Prostate gland (tissue), 2 donors: ENCODE data around the gene ZNF620.

ENCODE experiments used
- POLR2AphosphoS5 ChIP-seq: sonication (generic); formaldehyde crosslinking; IDR thresholded peaks from one replicate; pipeline ENCODE4 v1.6.1; 2017; ENCODE audit warnings: antibody characterized with exemption
- TF ChIP-seq, protein P1 (sequence below), 4 experiments: fragments of 200-600 bp in 2 of 4; fragments of 450-650 bp in 2 of 4; sonication (generic) in 2 of 4; IDR thresholded peaks; 1 replicate in 3 of 4; 2 replicates in 1 of 4; pipeline ENCODE4 v1.5.1; 2016 to 2019; ENCODE audit warnings: antibody characterized with exemption in 4 of 4, mild to moderate bottlenecking in 2 of 4, moderate library complexity in 2 of 4

DNA sequence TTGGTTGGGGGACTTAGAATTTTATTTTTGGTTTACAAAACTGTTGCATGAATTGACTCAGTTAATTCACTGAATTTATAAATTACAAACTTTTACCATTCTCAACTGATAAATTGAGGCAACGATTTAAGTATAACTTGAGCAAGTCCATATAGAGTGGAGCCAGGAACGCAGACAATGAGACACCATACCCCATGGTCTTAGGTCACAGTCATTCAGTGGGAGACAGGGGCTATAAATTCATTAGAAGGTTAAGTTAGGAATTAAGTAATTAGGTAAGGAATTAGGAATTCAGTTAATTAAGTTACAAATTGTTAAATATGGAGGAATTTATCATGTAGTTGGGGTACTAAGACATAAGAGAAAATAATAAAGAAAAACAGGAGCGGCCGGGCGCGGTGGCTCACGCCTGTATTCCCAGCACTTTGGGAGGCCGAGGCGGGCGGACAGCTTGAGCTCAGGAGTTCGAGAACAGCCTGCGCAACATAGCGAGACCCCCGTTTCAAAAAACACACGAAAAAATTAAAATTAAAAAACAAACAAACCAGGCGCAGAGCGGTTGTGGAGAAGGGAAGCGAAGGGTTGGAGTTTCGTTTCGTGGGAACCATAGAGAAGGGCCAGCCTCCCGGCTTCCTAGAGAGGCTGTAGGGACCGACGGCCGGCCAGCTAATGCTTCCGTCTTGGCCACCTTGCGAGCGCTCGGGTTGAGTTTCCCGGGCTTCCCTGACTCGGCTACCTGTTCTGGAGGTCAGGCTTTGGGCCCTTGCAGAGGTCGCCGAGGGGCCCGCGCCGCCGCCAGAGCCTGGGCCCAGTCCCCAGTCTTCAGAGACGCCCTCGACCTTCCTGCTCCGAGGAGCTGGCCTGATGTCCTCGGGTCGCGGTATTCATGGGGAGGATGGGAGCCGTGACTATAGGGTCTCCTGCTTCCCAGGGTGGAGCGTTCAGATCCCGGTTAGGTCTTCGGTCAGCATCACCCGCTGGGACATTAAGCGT, 29.1 kb upstream of the ZNF620 start, which contains the start of gene ZNF619:
- TF ChIP-seq, protein P1, sequence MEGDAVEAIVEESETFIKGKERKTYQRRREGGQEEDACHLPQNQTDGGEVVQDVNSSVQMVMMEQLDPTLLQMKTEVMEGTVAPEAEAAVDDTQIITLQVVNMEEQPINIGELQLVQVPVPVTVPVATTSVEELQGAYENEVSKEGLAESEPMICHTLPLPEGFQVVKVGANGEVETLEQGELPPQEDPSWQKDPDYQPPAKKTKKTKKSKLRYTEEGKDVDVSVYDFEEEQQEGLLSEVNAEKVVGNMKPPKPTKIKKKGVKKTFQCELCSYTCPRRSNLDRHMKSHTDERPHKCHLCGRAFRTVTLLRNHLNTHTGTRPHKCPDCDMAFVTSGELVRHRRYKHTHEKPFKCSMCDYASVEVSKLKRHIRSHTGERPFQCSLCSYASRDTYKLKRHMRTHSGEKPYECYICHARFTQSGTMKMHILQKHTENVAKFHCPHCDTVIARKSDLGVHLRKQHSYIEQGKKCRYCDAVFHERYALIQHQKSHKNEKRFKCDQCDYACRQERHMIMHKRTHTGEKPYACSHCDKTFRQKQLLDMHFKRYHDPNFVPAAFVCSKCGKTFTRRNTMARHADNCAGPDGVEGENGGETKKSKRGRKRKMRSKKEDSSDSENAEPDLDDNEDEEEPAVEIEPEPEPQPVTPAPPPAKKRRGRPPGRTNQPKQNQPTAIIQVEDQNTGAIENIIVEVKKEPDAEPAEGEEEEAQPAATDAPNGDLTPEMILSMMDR (IDR thresholded peaks at IDR 0.05), result no peak
- TF ChIP-seq POLR2AphosphoS5, result peak; percentile 41
